Measurements from ENCODE around the gene MZB1.

Gene MZB1

DNA sequence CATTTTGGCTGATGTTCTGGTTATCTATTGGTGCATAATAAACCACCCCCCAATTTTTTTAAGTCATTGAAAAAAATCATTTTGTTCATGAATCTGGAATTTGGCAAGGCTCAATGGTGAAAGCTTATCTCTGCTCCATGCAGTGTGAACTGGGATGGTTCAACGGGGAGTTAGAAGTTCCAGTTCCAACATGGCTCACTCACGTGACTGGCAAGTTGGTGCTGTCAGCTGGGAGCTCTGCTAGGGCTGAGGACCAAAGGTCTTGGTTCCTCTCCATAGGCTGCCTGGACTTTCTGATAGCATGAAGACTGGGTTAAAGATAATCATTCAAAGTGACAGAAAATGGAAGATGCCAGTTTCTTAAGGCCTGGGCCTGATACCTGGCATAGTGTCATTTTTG lies 17.2 kb upstream of the MZB1 start:
- ChIA-PET CTCF (interaction anchor here (1.3 to 3.5 kb wide), 7 partner anchors 10 to 227 kb away, joined by 3 to 17 read pairs (median 5); no protein-coding TSS in a partner anchor), POLR2A (no interaction called here)
- TF ChIP-seq, protein P1, sequence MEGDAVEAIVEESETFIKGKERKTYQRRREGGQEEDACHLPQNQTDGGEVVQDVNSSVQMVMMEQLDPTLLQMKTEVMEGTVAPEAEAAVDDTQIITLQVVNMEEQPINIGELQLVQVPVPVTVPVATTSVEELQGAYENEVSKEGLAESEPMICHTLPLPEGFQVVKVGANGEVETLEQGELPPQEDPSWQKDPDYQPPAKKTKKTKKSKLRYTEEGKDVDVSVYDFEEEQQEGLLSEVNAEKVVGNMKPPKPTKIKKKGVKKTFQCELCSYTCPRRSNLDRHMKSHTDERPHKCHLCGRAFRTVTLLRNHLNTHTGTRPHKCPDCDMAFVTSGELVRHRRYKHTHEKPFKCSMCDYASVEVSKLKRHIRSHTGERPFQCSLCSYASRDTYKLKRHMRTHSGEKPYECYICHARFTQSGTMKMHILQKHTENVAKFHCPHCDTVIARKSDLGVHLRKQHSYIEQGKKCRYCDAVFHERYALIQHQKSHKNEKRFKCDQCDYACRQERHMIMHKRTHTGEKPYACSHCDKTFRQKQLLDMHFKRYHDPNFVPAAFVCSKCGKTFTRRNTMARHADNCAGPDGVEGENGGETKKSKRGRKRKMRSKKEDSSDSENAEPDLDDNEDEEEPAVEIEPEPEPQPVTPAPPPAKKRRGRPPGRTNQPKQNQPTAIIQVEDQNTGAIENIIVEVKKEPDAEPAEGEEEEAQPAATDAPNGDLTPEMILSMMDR (IDR thresholded peaks at IDR 0.05; ENCODE audit: control extremely low read depth, extremely low read depth, low read depth, missing control alignments), result no peak
- DNase-seq (ENCODE audit: extremely low spot score), result no peak

DNA sequence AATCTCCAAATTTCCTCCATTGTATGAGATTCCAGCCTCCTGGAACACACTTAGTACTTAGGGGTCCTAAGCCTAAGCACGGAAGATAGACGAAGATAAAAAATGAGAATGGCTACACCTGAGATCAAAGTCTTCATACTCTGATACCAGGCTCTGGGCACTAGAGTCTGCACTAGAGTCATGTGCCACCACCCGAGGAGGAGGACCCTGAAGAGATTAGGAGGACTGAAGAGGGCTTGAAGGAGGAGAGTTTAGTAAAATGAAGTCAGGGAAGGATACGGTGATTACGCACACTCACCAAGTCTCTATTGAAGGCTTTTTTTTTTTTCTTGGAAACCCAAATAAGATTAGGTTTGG lies 14.7 kb upstream of the MZB1 start:
- POLR2A ChIA-PET, result interaction anchor here (0.7 kb wide), 1 partner anchor 13 kb away, joined by 4 read pairs; no protein-coding TSS in a partner anchor

DNA sequence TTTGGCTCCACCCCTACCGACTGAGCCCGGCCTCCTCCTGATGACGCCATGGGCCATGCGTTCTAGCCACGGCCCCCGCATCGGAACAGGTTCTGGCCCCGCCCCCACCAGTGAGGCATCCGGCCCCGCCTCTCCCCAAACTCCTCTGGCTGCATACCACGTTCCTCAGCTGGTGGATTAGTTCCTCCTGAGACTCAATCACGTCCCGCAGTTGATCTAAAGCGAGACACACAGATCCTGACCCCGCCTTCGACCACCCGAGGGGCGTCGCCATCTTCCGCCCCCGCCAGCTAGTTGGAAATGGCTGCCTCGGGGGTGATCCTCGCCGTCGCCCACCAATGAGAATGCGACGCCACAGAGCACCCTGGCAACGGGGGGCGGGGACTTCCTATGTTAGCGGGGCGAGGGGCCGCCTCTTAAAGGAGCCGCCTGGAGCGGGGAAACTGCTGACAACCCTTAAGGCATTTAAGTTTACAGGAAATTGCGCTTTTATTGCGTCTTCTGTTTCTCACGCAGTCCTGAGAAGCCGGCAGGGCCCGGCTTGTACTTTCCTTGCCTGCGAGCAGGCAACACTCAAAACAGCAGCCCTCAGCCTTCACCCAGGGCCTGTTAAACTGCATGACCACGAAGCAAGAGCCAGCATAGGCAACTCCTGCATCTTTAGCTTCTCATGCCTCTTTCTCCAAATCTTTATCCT lies 14.2 kb upstream of the MZB1 start, which contains the start of gene SPATA24:
Gene SPATA24, minus strand, starts transcription at position 303 of the 697 bp plus-strand sequence. Its CDS starts 29 bp downstream, at position 274.
- peak; percentile 97 for DNase-seq (ENCODE audit: extremely low spot score)
- TF ChIP-seq, protein P1 (IDR thresholded peaks at IDR 0.05; ENCODE audit: control extremely low read depth, extremely low read depth, low read depth, missing control alignments), result no peak
- POLR2A ChIA-PET, result interaction anchor here (0.7 to 1.1 kb wide), 2 partner anchors 12 to 16 kb away, joined by 3 to 4 read pairs; no protein-coding TSS in a partner anchor
- CTCF ChIA-PET, result interaction anchor here (0.8 to 3.9 kb wide), 11 partner anchors 9 to 157 kb away, joined by 3 to 31 read pairs (median 5); partner anchors contain the start of genes PROB1 and UBE2D2

More for the DNA sequence above, 14.7 kb upstream of the MZB1 start:
- CTCF ChIA-PET, result interaction anchor here (1.2 to 3.9 kb wide), 4 partner anchors 9 to 18 kb away, joined by 5 to 31 read pairs (median 12); partner anchors contain the start of gene PROB1
- DNase-seq (ENCODE audit: extremely low spot score), result no peak
- TF ChIP-seq, protein P1 (IDR thresholded peaks at IDR 0.05; ENCODE audit: control extremely low read depth, extremely low read depth, low read depth, missing control alignments), result no peak

DNA sequence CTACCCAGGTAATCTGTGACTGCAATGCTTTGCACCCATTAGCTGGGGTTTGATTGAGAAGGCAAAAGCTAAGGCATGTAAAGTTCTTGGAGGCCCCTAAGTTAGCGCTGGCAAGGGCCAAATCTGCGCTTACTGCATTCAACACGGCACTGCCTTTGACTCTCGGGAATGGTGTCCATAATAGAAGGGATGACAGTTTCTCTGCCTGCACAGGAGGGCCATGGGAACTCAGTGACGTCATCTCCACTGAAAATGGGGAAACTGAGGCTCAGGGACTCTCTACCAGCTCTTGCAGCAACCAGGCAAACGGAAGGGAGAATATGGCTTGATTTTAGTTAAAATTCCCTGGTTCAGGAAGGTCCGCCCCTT lies 13.7 kb upstream of the MZB1 start:
- TF ChIP-seq, protein P1 (IDR thresholded peaks at IDR 0.05; ENCODE audit: control extremely low read depth, extremely low read depth, low read depth, missing control alignments), result no peak
- POLR2A ChIA-PET, result interaction anchor here (0.6 to 1.1 kb wide), 2 partner anchors 15 to 198 kb away, joined by 3 read pairs; no protein-coding TSS in a partner anchor
- CTCF ChIA-PET, result interaction anchor here (0.8 to 3.9 kb wide), 14 partner anchors 8 to 157 kb away, joined by 3 to 31 read pairs (median 4); partner anchors contain the start of genes PROB1 and UBE2D2
- no peak for DNase-seq (ENCODE audit: extremely low spot score)

DNA sequence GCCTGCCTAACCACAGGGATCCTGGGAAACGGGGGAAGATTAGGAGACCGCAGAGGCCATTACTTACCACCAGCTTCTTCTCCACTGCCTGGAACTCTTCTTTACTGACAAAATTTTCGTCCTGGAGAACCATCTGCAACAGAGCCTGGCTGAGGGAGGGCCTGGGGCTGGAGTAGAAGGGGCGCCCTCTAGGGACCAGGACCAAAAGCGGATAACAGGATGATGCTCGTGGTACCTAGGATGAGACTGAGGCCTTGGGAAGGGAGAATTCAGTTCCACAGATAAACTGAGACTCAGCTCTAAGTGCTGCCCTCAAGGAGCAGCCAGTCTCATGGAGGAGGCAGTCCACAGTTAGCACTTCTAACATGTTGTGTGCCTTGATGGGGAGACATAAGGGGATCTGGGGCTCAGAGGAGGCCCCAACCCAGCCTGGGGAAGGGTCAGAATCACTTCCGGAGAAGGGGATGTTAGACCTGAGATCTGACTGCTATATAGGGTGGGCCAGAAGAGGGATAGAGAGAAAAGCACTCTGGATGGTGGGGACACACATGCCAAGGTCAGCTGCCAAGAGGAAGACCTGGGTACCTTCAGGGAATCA lies 12.9 kb upstream of the MZB1 start:
- no peak for DNase-seq (ENCODE audit: extremely low spot score)
- TF ChIP-seq, protein P1 (IDR thresholded peaks at IDR 0.05; ENCODE audit: control extremely low read depth, extremely low read depth, low read depth, missing control alignments), result peak; percentile 60
- POLR2A ChIA-PET, result interaction anchor here (0.6 to 1.1 kb wide), 2 partner anchors 15 to 197 kb away, joined by 3 read pairs; no protein-coding TSS in a partner anchor
- CTCF ChIA-PET, result interaction anchor here (1.0 to 3.9 kb wide), 12 partner anchors 9 to 121 kb away, joined by 3 to 31 read pairs (median 4); no protein-coding TSS in a partner anchor

DNA sequence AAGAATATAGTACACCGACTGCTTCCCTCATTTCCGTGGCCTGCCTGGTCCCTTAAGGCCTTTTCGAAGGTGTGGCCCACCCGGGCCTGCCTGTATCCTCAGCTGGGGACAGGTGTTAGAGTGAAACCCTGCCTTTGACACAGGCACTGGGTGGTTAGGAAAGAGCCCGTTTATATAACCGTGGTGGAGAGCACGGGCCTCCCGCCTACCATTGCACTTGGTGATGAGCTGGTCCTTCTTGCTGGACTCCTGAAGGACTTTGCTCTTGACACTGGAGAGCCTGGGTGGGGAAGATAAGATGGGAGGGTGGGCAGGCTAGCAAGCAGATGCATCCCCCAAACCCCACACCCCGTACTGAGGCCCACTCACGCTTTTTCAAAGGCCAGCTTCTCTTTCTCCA lies 11.8 kb upstream of the MZB1 start:
- TF ChIP-seq, protein P1 (IDR thresholded peaks at IDR 0.05; ENCODE audit: control extremely low read depth, extremely low read depth, low read depth, missing control alignments), result no peak
- DNase-seq (ENCODE audit: extremely low spot score), result no peak
- ChIA-PET CTCF (interaction anchor here (0.7 to 3.9 kb wide), 6 partner anchors 9 to 150 kb away, joined by 3 to 31 read pairs (median 8); no protein-coding TSS in a partner anchor), POLR2A (interaction anchor here (0.6 kb wide), 1 partner anchor 13 kb away, joined by 4 read pairs; no protein-coding TSS in a partner anchor)
